HG03097 (cell line): ENCODE measurements around the gene OR52E8.

ENCODE experiments used
- ATAC-seq: cut with Tn5 transposase; IDR thresholded peaks from one replicate; pipeline ENCODE4 v1.9.1; 2021; ENCODE audit not compliant: unreplicated experiment, low FRiP score

OR52E8 gene

DNA sequence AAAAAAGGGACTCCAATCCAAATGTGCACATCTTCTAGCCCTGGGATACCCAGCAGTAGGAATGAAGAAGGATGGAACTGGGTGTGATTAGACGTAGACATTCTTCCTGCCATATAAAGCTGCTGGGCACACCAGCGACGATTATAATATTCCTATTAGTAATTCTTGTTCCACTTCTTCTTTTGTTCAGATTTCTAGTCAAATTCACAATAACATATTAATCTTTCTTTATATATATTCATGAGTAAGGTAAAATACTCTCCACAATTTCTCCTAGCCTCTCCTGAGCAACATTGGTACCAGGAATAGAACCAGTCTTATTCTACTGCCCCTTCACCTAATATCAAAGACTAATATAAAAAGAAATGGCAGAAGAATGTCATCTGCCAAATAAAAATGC lies at the start of gene OR52E8:
TSS of gene OR52E8 (minus strand) at position 101 of the 400 bp plus-strand sequence. CDS start at position 101, 0 bp downstream.
- no peak for ATAC-seq

DNA sequence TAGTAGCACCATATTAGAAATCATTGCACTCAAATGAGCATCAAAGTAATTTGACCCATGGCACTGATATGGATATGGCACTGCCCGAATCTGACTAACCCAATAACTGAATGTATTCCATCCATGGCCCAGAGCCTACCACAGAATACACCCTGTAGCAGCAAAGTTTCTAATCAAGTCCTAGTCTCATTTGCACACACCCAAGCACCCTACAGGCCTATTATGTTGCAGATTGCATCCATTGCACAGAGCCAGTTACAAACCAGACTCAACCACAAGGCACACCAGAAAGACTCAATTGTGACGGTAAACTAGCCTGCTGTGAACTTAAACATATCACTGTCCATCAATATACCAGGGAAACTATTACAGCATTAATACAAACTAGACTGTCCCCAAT lies 42.0 kb upstream of the OR52E8 start:
- no peak for ATAC-seq

DNA sequence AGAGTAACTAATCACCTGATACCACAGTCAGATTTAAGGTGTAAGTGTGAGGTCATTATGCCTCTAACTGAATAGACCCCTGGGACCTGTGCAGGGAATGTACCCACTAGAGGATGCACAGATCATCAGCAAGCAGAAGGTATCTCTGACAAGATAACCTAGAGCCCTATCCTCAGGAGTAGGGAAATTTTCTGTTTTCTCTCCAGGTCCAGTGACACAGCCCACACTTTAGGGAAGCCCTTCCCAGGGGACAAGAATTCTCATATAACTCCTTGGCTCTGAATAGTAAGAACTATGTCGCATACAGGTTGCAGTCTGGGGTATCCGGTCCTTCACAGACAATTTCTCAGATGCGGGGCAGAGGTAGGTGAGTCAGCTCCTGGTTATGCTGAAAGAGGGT lies 35.4 kb upstream of the OR52E8 start, which contains the start of gene OR52E5:
TSS of gene OR52E5 (plus strand) at position 301 of the 400 bp plus-strand sequence. CDS start 7,569 bp downstream, outside the sequence.
- ATAC-seq, result no peak

DNA sequence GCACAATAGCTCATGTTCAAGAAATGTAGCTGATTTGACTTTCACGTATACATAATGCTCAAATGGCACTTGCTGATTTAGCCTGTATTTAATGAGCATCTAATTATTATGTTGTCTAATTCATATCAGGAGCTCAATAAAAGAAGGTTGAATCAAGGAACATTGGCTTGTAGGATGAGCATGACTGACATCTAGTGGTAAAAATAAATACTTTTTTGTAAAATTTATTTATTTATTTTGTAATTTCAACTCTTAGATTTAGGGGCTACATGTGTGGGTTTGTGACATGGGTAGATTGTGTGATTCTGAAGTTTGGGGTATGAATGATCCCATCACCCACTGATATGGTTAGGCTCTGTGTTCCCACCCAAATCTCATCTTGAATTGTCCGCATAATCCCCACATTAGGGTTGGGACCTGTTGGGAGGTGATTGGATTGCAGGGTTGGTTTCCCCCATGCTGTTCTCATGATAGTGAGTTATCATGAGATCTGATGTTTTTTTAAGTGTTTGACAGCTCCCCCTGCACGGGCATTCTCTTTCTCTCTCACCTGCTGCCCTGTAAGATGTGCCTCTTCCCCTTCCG lies 33.8 kb upstream of the OR52E8 start:
- no peak for ATAC-seq

DNA sequence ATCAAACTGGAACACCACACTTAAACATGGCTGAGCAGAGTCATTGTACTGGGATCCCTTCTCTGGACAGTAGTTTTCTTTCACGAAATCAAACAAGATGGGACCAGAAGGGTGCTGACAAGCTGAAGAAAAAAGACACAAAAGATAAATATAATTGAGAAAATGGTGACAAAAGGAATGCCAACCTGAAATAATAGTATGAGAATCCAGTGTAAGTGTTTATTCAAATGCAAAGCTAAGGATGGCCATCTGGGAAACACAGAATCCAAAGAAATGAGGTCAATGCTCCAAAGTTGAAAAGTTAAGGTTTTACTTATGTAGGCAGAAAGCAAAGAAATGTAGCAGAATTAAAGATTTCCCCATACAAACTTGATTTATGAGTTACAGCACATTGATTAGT lies 30.2 kb upstream of the OR52E8 start:
- ATAC-seq, result no peak

DNA sequence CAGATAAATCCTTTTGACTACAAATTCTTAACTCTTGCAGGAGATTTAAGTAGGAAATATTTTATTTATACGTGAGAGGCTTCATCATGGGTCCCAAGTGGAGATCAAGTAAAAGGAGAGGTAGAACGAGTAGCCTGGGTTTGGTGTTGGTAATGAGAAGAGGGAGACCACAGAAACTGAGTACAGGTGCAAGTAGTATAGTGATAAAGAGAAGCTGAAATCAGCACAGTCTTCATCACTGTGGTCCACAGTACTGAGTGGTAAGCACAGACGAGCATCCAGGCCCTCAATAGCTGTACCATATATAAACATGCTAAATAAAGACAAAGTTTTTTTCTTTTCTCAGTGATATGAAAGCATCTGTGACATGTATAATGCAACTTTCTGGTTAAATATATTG lies 29.7 kb upstream of the OR52E8 start:
- ATAC-seq, result no peak

DNA sequence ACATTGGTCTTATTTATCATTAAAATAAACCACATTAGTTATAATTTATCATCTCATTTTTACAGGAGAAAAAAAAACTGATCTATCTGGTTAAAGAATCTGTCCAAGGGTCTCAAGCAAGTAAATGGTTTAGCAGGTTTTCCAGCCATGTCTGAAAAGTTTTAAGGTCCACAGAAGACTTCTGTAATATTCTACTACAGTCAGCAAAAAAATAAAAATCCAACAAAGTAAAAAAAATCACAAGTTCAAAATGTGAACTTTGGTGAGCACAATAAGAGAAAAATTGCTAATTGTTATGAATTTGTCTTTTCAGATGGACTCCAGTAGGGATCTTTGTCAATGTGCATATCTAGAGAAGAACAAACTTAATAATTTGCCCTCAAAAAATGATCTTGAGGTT lies 24.3 kb upstream of the OR52E8 start:
- no peak for ATAC-seq

DNA sequence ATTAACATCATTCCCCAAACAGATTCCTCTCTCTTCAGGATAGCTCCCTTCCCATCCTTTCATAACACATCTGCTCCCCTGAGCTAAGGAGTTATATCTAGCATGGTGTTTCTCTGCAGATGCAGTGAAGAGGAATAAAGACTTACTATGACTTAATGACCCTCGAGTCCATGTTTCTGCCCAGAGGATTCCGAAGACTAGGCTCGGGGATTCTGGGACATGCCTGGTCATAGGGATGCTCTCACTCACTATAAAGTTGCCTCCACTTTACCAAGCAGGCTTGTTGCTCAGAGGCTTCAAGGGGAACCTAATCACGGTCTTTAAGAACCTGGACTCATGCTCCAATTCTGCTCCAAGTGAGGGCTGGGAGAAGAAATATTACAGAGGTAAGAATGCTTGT lies 22.8 kb upstream of the OR52E8 start, which contains the start of gene OR52E4:
TSS of gene OR52E4 (plus strand) at position 301 of the 400 bp plus-strand sequence. CDS start 3,664 bp downstream, outside the sequence.
- no peak for ATAC-seq

DNA sequence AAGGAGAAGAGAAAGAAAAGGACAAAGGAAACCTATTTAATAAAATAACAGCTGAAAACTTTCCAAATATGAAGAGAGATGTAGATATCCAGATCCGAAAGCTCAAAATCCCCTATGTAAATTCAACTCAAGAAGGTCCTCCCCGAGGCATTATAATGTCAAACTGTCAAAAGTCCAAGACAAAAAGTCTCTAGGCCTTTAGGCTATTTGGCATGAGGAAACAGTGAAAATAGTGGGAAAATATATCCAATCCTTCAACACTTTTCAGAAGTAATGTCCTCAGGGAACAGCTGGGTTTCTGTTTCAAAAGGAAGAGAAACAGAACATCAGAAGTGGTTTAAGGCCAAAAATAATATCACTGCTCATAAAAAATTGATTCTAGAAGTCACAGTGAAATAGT lies 21.1 kb upstream of the OR52E8 start:
- no peak for ATAC-seq

DNA sequence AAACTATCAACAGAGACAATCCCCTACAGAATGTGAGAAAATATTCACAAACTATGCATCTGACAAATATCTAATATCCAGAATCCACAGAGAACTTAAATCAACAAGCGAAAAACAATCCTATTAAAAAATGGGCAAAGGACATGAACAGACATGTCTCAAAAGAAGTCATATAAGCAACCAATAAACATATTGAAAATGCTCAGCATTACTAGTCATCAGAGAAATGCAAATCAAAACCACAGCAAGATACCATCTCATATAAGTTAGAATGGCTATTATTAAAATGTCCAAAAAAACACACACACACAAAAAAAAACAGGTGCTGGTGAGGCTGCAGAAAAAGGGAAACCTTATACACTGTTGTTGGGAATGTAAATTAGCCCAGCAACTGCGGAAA lies 8.3 kb upstream of the OR52E8 start:
- no peak for ATAC-seq

DNA sequence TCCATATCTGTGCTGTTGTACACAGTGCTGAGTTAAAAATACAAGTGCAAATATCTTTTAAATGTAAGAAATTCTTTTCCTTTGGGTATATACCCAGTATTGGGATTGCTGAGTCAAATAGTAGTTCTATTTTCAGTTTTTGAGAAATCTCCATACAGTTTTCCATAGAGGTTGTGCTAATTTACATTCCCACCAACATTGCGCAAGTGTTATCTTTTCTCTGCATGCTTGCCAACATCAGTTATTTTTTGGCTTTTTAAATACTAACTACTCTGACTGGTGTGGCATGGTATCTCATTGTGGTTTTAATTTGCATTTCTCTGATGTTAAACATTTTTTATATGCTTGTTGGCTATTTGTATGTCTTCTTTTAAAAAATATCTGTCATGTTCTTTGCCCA lies 6.5 kb downstream of the OR52E8 start:
- no peak for ATAC-seq

DNA sequence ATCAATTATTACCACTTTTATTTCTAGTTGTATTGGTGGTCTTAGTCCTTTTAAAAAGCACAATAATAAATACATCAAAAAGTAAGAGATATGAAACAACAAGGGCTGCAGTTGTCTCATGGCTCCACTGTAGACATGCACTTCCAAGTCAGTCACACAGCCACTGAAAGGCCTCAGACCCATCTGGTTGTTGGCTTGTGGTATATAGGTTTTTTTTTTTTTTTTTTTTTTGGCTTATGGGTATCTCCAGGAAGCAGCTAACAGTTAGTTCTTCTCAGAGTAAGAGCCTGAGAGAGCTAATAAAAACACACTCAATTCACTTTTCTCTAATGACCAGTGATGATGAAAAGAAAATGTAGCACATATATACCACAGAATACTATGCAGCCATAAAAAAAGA lies 9.8 kb downstream of the OR52E8 start:
- ATAC-seq, result no peak

DNA sequence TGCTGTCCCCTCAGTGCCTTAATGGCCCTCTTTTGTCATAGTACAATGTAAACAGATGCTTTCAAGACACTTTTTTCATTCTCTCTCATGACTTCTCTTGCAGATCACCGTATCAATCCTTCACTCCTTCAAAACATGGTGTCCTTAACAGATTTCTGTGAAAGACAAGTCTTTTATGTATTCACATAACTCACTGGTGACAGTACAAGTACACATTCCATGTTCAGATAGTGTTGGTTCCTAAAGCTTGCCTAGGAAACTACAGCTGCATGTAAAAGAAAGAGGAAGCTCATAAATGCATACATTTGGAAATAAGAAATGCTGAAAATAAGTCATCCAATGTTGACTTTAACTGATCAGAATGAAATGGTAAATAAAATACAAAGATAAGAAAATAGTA lies 10.8 kb downstream of the OR52E8 start:
- no peak for ATAC-seq

DNA sequence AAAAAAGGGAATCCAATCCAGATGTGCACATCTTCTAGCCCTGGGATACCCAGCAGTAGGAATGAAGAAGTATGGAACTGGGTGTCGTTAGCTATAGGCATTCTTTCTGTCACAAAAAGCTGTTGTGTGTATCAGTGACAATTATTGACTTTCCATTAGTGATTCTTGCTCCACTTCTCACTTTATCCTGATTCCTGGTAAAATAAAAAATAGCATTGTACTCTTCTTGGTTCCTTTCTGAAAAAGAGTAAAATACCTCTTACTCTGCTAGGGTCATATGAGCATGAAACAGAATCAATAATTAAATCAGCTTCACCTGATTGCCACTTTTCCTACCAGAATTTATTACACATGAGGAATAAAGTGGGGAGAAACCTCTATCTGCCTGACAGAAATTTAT lies 15.7 kb downstream of the OR52E8 start, which contains the start of gene OR52E6:
TSS of gene OR52E6 (minus strand) at position 101 of the 400 bp plus-strand sequence. CDS start at position 101, 0 bp downstream.
- ATAC-seq, result no peak

DNA sequence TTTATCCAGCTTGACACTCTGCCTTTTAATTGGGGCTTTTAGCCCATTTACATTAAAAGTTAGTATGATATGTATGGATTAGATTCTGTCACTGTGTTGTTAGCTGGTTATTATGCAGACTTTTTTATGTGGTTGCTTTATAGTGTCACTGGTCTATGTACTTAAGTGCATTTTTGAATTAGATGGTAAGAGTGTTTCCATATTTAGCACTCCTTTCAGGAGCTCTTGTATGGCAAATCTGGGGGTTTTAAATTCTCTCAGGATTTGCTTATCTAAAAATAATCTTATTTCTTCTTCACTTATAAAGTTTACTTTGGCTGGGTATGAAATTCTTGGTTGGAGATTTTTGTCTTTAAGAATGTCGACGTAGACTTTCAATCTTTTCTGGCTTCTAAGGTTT lies 19.8 kb downstream of the OR52E8 start:
- ATAC-seq, result no peak

DNA sequence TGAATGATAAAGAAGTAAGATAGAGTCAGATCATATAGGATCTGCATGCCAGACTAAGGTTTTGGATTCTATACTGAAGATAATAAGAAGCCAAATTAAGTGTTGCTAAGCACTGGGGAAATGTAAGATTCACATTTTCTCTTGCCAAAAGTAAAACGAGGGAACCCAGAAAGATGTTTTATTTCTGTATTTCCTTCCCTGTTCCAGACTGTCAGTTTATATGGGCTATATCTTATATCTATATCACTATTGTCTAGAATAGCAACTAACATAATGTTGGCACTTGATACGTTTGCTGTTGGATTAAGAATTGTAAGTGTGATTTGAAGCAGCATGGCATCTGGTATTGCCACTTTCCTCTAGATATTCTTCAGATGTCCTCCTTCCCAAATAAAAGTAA lies 24.0 kb downstream of the OR52E8 start:
- ATAC-seq, result no peak

DNA sequence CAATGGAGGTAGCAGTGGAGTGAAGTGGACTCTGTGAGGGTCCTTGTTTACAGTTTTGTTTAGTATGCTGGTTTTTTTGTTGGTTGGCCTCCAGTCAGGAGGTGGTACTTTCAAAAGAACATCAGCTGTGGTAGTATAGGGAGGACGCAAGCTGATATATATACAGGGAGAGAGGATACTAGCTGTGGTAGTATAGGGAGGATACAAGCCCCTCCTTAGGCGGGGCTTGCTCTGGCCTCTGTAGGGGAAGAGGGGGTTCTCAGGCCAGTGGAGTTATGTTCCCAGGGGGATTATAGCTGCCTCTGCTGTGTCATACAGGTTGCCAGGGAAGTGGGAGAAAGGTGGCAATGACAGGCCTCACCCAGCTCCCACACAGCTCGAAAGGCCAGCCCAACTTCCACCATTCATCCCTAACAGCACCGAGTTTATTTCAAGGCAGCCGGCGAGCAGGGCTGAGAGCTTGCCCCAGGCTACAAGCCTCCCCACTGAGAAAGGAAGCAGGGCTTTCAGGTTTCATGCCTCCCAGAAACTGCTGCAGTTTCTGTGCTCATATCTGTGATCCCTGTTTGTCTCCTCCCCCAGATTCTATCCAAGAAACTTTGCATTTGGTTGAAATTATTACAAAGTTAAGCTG lies 26.2 kb downstream of the OR52E8 start:
- no peak for ATAC-seq

DNA sequence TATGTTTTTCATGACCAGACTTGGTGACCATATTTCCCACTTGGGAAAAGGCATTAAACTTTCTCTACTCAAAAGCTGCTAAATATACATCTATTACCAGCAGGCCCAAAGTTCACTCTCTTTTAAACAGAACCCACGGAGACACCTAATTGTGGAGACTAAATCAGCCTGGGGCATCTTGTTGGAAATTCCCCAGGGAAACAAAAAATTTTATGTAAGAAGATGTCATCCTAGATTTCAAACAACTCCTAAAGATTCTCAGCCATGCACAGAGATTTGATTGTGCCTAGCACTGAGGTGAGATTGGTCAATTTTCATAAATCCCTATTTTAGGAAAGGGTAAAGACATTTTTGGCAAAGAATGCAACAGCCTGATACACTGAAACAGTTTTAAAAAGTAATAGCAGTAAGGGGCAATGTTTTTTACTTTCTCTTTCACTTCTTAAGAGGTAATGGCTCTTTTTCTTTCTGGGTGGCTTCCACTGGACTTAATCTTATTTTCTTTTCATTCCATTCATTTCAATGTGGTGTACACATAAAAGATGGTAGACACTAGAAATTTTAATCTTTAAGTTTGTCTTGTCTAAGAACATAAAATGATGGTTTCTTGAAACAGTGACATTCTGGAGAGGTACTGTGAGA lies 39.1 kb downstream of the OR52E8 start:
- peak; percentile 56 for ATAC-seq

DNA sequence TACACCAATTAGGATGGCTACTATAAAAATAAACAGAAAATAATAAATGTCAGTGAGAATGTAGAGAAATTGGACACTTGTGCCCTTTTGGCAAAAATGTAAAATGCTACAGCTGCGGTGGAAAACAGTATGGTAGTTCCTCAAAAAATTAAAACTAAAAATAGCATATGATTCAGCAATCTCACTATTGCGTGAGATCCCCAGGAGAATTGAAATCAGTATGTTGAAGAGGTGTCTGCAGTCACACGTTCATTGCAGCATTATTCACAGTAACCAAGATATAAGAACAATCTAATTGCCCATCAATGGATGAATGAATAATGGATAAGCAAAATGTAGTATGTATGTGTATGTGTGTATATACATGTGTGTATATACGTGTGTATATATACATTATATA lies 42.0 kb downstream of the OR52E8 start:
- ATAC-seq, result no peak

DNA sequence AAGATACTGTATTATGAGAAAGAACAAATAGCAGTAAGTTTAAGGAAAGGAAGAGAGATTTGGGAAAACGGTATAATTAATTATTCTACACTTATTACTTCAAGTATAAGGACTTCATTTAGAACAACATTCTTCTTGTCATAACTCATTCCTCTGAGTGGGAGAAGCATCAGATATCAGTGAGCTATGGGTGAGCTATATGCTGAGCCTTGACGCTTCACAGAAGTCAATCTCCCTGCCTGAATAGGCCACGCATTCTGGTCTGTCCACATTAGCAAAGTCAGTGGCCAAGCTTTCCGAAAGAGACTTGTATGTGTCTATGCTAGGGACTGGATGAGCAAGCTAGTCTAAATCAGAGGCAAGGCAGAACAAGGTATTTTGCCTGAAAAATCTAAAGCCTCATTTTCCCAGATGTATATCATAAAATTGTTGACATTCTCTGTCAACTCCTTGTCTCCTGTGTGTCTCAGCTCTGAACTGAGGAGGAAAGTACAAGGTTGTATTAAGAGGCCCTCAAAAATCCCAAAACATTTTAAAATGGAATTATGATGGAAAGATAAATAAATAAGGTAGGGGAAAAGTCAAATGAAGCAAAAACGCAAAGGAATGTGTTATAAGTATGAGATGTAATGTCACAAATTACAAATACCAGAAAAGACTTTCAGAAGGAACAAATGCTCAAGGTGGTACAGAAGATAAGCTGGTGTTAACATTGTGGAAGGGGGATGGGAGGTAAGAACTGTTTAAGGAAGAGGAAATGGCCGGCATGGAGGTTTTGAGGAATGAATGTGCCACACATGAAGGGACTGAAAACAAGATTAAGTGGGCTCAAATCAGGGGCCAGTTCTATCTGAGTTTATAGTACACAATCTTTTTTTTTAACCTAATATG lies 47.3 kb downstream of the OR52E8 start:
- no peak for ATAC-seq

DNA sequence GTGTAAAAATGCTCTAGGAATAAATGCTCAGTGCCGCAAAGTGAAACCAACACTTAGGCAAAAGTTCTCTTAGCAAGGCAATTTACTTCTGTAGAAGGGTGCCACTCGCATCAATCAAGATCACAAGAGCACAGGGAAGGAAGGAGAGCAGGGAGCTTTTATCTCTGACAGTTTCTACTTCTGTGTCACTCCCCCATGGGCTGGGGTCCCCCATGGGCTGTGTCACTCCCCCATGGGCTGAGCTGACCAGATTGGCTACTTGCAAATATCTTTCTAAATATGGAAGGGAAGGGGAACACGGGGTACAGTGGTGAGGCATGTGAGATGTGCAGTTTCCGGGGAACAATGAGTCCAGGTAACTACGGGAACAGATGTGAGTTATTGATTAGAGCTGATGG lies 48.4 kb downstream of the OR52E8 start:
- peak; percentile 22 for ATAC-seq
